Measurements from ENCODE around the gene INTS11. TPM values are rescaled to one million over a fixed set of nuclear protein-coding genes. Genes with fewer than 3 reads are reported as not detected.

Gene INTS11
- polyA plus RNA-seq, 10 donors, result 60.2 to 107 (median 73.9) TPM

DNA sequence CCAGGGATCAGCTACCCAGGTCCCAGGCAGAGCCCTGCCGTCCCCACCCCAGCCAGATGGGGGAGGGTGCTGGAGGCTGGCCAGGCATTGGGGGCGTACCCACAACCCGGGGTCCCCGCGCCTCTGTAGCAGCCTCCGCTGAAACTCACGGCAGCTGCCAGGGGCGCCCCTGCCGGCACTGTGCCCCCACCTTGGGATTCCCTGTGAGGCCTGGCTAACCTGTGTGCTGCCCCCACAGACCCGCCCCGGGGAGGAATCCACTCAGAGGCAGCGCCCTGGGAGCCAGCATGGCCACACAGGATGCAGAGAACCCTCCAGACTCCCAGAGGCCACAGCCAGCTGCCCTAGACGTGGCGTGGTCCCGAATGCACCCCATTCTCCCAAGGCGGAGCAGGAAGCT lies 20.9 kb upstream of the INTS11 start:
- no peak for DNase-seq

DNA sequence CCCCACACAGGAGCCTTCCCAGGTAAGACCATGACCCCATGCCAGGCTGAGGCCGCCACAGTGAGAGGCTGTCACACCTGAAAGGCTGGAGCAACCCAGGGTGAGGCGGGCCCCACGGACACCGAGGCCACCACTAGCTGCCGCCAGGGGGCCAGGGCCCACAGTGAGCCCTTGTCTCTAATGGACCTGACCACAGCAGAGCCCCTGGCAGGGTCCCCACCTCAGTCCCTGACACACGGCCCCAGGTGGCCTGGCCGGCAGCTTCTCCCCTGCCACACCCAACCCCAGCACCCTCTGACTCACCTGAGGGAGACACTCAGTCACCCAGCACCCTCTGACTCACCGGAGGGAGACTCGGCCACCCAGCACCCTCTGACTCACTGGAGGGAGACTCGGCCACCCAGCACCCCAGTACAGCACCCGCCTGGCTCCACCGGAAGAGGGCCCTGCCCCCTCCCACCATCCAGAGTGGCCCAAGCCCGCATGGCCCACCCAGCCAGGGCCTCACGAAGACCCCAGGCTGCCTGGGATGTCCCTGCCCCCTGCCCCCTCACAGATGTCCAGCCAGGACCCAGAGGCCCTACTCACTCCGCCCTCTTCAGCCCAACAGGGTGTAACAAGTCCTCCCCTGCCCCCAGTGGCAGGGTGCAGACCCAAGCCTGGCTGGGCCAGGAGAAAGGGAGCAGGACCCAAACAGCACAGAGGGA lies 20.3 kb upstream of the INTS11 start:
- DNase-seq, result no peak

DNA sequence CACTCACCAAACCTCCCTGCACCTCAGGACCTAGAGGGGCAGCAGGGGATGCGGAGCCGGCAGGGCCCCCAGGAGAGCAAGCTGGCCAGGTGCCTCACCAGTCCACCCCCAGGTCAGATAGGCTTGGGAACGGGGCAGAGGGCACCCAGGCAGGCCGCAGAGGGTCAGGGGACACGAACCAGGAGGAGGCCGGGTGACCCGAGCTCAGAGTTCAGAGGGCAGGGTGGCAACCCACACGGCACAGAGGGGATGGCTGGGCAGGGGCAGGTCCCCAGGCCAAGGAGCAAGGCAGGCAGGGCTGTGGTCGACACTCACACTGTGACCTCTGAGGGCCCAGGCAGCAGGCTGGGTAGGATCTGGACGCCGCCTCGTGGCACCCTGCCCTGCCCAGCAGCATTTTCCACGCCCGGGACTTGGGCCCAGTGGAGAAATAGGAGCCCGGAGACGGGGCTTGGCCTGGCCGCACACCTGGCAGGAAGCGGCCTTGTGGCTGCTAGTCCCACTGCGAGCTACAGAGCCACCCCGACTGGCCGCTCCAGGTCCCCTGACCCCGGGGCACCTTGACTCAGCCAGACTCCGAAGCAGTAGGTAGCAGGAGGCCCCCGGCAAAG lies 19.5 kb upstream of the INTS11 start:
- no peak for DNase-seq

DNA sequence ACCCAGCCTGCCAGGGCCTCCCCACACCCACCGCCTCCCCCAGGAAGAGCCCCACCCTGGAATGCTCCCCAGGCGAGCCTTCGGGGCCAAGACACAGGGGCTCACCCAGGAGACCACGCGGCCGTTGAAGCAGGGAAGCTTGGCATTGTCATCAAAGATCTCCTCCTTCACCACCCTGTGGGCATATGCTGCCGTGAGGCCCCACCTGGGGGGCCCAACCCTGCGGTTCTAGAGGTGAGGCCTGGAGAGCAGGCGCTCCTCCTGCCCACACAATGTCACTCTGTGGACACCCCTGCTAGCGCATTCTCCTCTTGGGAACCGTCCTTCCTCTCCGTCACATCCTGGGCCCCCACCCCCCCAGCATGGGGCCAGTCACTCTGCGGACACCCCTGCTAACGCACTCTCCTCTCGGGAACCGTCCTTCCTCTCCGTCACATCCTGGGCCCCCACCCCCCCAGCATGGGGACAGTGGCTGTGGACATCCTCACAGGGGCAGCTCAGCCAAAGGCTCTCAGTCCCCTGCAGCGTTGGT lies 18.2 kb upstream of the INTS11 start:
- no peak for DNase-seq

GRCh38 chr1:1342061-1342562 lies 17.7 kb upstream of the INTS11 start:
- DNase-seq, result no peak

GRCh38 chr1:1341549-1342021 lies 17.1 kb upstream of the INTS11 start:
- DNase-seq, result no peak

GRCh38 chr1:1340791-1341548 lies 16.5 kb upstream of the INTS11 start:
- DNase-seq, result no peak

GRCh38 chr1:1340185-1340584 lies 15.7 kb upstream of the INTS11 start:
- no peak for DNase-seq

- no peak for DNase-seq
Measured at GRCh38 chr1:1338278-1338677, 13.8 kb upstream of the INTS11 start.

DNA sequence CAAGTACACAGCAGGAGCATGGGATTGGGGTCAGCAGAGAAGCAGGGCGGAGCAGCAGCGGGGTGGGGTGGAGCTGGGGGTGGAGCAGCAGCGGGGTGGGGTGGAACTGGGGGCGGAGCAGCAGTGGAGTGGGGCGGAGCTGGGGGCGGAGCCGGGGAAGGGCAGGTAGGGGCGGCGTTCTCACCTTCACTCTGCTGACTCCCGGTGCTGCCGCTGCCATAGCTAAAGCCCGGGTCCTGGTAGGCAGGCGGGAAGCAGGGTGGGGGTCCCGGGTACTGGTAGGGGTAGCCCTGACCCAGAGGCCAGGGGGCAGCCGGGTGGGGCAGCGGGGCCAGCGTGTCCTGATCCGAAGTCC lies 13.3 kb upstream of the INTS11 start:
- no peak for DNase-seq

GRCh38 chr1:1336931-1337792 lies 12.7 kb upstream of the INTS11 start:
- DNase-seq, result no peak

DNA sequence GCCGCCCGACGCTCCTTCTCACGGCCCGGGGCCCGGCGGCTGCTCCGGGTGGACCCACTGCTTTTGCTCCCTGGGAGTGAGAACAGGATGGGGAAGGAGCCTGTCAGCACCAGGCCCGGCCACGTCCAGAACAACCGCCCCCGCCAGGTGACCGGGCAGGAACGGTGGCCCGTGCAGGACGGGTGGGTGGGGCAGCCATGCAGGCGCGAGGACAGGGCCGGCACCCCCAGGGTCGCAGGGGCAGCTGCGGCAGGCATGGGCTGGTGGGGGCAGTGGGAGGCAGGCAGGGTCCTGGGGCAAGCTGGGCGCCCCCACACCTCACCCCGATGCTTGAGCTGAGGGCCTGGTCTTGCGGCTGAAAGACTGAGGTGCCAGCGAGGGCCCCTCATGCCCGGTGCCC lies 12.0 kb upstream of the INTS11 start:
- DNase-seq, result no peak

DNA sequence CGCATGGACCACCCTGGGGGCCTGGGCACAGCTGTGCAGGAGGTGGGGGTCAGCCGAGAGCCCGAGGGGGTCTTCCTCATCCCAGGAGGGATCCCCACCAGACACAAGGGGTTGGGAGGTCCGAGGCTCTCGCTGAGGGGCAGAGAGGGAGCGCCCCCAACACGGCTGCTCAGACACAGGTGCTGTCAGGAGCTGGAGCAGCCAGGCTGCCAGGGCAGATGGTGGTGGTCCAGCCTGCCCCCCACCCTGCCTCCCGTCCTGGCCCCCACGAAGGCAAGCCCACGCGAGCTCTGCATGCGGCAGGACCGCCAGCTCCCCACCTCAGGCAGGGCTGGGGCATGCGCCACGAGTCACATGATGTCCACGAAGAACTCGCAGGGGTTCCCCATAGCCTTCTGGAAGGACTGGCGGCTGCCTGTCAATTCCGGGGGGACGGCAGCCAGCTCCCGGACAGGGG lies 11.4 kb upstream of the INTS11 start:
- no peak for DNase-seq

GRCh38 chr1:1335283-1335682 lies 10.8 kb upstream of the INTS11 start:
- no peak for DNase-seq

DNA sequence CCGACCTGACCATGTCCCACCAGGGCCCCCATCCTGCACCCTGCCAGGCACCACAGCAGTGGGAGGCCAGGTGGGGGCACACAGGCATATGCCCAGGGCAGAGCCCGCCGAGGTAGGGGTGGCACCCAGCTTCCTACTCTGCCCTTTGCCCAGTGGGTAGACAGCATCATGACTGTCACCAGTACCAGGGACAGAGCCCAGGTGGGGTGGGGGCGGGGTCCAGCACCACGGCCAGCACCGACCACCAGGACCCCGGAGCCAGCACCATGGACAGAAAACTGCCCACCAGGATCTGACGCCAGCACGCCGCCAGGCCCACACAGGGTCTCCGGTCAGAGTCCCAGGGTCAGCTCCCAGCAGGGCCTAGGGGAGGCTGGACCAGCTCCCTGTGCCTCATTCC lies 10.4 kb upstream of the INTS11 start:
- DNase-seq, result no peak

- DNase-seq, result no peak
Measured at GRCh38 chr1:1333551-1334241, 9.2 kb upstream of the INTS11 start.

GRCh38 chr1:1332774-1333480 lies 8.5 kb upstream of the INTS11 start:
- DNase-seq, result no peak

GRCh38 chr1:1332031-1332755 lies 7.7 kb upstream of the INTS11 start:
- DNase-seq, result no peak
